HG02610 (cell line): ENCODE data around the gene FSD1.
"Not testable (repeated sequence)": the region's sequence is repeated elsewhere in the genome, so short reads cannot be mapped to it uniquely, and the experiment has no call there.

Experiments
- ATAC-seq: cut with Tn5 transposase; IDR thresholded peaks from one replicate; pipeline ENCODE4 v1.9.1; 2021; ENCODE audit warnings: mild to moderate bottlenecking, moderate library complexity; ENCODE audit not compliant: unreplicated experiment

FSD1 gene

GRCh38 chr19:4304538-4305256 is at the start of gene FSD1:
TSS of gene FSD1 (plus strand) at chr19:4304598. CDS start at chr19:4304747, 149 bp downstream.
- no peak for ATAC-seq

- ATAC-seq, result no peak
Measured at GRCh38 chr19:4256563-4256962, 47.8 kb upstream of the FSD1 start.

DNA sequence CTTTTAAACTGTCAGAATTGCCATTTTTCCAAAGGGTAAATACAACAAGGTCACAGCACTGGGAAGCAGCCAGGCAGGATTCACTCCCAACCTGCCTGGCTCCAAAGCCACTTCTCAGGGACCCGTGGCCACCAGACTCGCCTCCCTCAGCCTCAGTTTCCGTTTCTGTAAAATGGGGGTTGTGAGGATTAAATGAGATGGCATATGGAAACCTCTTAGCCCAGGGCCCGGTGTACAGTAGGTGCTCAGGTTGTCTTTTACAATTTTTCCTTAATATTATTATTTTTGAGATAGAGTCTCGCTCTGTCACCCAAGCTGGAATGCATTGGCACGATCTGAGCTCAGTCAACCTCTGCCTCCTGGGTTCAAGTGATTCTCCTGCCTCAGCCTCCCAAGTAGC is 47.4 kb upstream of the FSD1 start:
- ATAC-seq, result no peak

- no peak for ATAC-seq
Measured at GRCh38 chr19:4258181-4258580, 46.2 kb upstream of the FSD1 start.

DNA sequence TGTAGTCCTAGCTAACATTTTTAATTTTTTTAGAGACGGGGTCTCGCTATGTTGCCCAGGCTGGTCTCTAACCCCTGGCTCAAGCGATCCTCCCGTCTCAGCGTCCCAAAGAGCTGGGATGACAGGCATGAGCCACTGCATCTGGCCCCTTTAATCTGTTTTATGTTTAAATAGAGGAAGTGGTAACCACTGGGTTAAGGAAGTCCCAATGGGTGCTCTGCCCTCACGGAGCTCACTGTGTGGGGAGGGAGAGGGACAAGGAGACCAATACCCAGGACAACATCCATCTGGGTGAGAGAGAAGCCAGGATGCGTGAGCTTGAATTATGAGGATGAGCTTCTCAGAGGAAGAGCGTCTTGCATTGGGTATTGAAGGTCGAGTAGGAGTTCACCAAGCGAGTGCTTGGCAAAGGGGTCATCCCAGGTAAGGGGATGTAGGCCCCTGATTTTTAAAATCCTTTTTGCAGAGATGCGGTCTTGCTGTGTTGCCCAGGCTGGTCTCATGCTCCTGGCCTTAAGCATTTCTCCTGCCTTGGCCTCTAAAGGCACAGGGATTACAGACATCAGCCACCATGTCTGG is 43.7 kb upstream of the FSD1 start:
- ATAC-seq, result no peak

GRCh38 chr19:4264812-4265211 is 39.6 kb upstream of the FSD1 start:
- ATAC-seq, result no peak

GRCh38 chr19:4266253-4267000 is 38.0 kb upstream of the FSD1 start:
- no peak for ATAC-seq

- ATAC-seq, result no peak
Measured at GRCh38 chr19:4267101-4267900, 37.1 kb upstream of the FSD1 start.

GRCh38 chr19:4267901-4268815 is 36.2 kb upstream of the FSD1 start:
- ATAC-seq, result no peak

DNA sequence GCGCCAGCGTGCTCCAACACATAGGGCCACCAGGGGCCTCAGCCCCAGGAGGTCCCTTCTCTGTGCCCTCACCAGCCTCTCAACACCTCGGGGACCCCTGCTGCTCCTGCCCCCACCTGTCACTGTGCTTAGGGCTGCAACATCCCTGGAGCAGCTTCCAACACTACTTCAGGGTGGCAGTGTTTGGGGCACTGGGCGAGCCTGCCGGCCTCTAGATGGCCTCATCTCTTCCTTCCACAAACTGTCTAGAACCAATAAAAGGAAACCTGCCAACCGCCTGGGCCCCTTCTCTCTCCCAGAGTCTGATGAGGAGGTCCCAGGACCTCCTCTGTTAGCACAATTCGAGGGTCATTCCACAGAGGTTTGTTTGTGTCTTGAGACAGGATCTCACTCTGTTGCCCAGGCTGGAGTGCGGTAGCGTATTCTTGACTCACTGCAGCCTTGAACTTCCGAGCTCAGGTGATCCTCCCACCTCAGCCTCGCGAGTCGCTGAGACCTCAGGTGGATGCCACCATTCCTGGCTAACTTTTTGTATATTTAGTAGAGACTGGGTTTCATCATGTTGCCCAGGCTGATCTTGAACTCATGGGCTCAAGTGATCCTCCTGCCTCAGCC is 35.5 kb upstream of the FSD1 start:
- ATAC-seq, result no peak

DNA sequence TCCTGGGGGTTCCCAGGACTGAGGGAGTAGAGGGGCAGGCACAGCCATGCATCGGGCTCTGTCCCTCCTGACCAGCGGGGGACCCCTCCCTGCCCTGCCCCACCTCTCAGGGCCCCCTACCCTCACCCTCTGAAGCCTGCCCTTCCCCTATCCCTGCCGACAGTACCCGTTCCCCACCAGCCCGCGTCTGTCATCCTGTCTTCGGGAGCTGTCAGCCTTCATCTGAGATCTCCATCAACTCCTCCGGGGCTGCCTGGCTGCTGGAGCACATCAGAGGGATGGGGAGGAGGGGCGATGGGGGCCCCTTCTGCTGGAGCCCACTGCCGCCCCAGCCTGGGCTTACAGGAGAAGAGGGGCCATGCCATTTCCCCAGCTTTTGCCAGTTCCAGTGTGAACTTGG is 31.5 kb upstream of the FSD1 start:
- no peak for ATAC-seq

DNA sequence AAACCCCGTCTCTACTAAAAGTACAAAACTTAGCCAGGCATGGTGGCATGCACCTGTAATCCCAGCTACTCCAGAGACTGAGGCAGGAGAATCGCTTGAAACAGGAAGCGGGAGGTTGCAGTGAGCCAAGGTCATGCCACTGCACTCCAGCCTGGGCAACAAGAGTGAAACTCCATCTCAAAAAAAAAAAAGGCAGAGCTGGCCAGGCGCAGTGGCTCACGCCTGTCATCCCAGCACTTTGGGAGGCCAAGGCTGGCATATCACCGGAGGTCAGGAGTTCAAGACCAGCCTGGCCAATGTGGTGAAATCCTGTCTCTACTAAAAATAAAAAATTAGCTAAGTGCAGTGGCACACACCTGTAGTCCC is 30.1 kb upstream of the FSD1 start:
- not testable (repeated sequence) for ATAC-seq

DNA sequence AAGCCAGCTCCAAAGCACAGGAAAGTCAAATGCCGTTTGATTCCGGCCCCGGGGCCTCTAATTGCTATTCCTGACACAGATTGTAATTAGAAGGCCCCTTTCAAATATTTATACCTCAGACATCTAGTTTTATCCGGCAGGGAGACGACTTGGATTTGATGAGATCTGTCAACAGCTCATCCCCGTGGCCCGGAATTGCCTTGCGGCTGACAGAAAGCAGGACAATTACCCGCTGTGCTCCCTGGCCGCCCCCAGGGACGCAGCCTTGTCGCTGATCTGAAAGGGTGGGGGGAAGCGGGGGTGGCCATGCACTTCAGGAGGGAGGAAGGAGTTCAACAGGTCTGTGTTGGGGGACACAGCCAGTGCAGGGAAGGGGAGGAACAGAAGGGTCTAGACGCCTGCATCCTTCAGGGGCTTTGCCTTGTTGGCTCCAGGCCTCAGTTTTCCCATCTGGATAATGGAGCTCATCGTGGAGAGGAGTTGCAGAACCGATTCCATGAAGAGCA is 27.2 kb upstream of the FSD1 start:
- no peak for ATAC-seq

DNA sequence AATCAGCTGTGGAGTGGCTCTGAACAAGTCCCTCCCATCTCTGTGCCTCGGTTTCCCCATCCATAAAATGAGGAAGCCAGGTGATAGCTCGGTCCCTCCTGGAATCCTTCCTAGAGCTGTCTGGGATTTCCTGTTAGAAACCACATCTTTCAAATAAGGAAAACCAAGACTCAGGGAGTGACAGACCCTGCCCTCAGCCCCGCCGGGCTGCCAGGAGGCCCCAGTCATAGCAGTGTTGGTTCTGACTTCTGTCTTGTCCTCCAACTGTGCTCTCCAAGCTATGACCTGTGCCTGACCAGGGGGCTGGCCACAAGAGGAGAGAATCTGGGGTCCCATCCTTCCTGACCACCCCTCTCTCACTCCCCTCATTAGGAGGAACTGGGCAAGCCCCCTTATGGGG is 26.4 kb upstream of the FSD1 start:
- ATAC-seq, result no peak

DNA sequence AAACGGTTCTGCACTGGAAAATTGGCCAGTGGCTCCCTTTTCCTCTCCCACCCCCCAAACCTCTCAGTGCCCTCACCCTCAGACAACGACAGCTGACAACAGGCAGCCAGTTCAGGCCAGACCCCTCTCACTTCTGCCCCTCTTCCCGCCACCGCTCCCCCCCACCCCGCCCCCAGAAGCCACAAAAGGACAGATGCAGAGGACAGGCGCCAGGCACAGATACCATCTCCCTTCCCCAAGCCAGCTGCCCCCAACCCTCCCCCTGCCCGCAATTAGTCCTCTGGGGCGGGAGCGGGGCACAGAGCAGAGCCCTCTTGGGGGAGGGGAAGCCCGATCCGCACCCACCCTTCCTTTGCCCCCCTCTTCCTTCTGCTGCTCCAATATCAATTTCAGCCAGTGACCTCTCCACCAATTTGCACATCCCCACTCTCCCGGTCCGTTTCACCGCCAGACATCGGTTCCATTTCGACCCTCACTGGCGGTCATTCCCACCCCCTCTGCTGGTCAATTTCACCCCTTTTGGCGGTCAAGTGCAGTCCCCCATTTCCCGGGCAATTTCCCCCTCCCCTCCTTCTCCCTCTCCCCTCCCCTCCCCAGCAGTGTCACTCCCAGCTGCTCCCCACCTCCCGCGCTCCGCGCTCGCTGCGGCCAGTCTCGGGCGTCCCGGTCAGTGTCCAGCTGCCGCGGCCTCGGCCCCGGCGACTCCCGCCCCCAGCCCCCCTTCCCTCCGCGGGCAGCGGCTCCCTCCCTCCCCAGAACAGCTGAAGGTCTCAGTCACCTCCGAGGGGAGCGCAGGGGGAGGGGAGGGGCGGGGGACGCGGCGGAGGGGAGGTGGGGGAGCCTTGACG is 25.8 kb upstream of the FSD1 start, which contains the start of gene SHD:
Gene SHD (plus strand): TSS at position 848 of the 848 bp plus-strand sequence. CDS start 798 bp downstream, outside the sequence.
- no peak for ATAC-seq

GRCh38 chr19:4279267-4279529 is 25.2 kb upstream of the FSD1 start:
- ATAC-seq, result no peak

DNA sequence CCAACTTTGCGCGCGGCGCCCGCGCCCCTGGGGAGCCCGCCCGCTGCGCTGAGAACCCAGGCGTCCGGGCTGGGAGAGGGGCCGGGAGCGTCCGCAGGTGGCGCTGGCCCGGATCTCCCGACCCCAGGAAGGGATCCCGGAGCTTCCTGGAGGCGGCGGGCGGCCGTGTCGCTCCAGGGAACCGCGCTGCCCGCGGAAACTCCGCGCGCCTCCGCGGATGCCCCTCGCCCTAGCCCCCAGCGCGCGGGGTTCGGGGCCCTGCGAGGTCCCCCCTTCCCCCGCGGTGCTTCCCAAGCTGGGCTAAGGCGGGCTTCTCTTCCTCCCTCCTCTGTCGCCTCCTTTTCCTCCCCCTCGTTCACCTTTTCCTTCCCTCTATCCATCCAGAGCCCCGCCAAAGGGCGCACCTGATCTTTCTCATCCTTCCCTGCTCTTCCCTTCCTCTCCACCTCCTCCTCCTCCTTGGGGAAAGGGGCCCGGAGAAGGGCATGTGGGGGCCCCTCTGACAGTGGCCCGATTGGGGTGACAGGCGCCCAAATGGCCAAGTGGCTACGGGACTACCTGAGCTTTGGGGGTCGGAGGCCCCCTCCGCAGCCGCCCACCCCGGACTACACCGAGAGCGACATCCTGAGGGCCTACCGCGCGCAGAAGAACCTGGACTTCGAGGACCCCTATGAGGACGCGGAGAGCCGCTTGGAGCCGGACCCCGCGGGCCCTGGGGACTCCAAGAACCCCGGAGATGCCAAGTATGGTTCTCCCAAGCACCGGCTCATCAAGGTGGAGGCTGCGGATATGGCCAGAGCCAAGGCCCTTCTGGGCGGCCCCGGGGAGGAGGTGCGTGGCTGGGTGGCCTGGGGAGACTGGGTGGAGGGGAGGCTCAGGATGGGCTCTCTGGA is 24.6 kb upstream of the FSD1 start:
- no peak for ATAC-seq
